WTC11 (cell line): ENCODE results near the gene ZNF804B. TPM values are rescaled to one million over a fixed set of nuclear protein-coding genes. Genes with fewer than 3 reads are reported as not detected.

Experiments used
- ATAC-seq: fragments of 200-7000 bp; cut with Tn5 transposase; 2 replicates; pipeline ENCODE4 v1.10.0; 2021; ENCODE audit warnings: mild to moderate bottlenecking, moderate library complexity
- CTCF ChIA-PET: fragments of 300-600 bp; sonication (Branson Sonifier 250); formaldehyde crosslinking; loops from one replicate; lab custom pipeline; 2021; ENCODE audit warnings: antibody characterized with exemption; lab: Charles Lee
- POLR2A ChIA-PET: fragments of 350-600 bp; sonication (Branson Sonifier 250); formaldehyde crosslinking; loops from one replicate; lab custom pipeline; 2021; ENCODE audit warnings: antibody characterized with exemption; lab: Charles Lee
- DNase-seq: peaks from one replicate; pipeline ENCODE4 v3.0.0; 2021; ENCODE audit warnings: low spot score
- H3K27ac Mint-ChIP-seq: 2 replicates; pipeline ENCODE4 v1.8.0; 2021; ENCODE audit warnings: mixed read lengths
- H3K27me3 Mint-ChIP-seq: 2 replicates; pipeline ENCODE4 v1.8.0; 2021; ENCODE audit warnings: low read depth, mild to moderate bottlenecking, moderate library complexity, mixed read lengths
- H3K36me3 Mint-ChIP-seq: 2 replicates; pipeline ENCODE4 v1.8.0; 2021; ENCODE audit warnings: mixed read lengths
- H3K4me1 Mint-ChIP-seq: 2 replicates; pipeline ENCODE4 v1.8.0; 2022; ENCODE audit warnings: mixed read lengths
- H3K4me3 Mint-ChIP-seq: 2 replicates; pipeline ENCODE4 v1.8.0; 2021; ENCODE audit warnings: mild to moderate bottlenecking, moderate library complexity, mixed read lengths
- H3K9me3 Mint-ChIP-seq: 2 replicates; pipeline ENCODE4 v1.8.0; 2021; ENCODE audit warnings: mixed read lengths
- CTCF ChIP-seq: fragments of 200-600 bp; IDR thresholded peaks from 2 replicates; pipeline ENCODE4 v1.8.0; 2022; ENCODE audit warnings: antibody characterized with exemption
- E2F1 ChIP-seq: sonication (generic); formaldehyde crosslinking; IDR thresholded peaks from 2 replicates; pipeline ENCODE4 v1.8.0; 2022; ENCODE audit warnings: mild to moderate bottlenecking, missing genetic modification reagents
- ELF4 ChIP-seq: sonication (generic); formaldehyde crosslinking; IDR thresholded peaks from 2 replicates; pipeline ENCODE4 v1.8.1; 2022; ENCODE audit warnings: low read depth, mild to moderate bottlenecking, moderate library complexity, missing genetic modification reagents
- ESRRA ChIP-seq: sonication (generic); formaldehyde crosslinking; IDR thresholded peaks from 2 replicates; pipeline ENCODE4 v1.8.1; 2022; ENCODE audit warnings: mild to moderate bottlenecking, missing genetic modification reagents, borderline replicate concordance
- ETV6 ChIP-seq: sonication (generic); formaldehyde crosslinking; IDR thresholded peaks from 2 replicates; pipeline ENCODE4 v1.8.1; 2022; ENCODE audit warnings: mild to moderate bottlenecking, missing genetic modification reagents
- FOXJ3 ChIP-seq: sonication (generic); formaldehyde crosslinking; IDR thresholded peaks from 2 replicates; pipeline ENCODE4 v1.9.0; 2021; ENCODE audit warnings: missing genetic modification reagents, mild to moderate bottlenecking, borderline replicate concordance
- FOXK1 ChIP-seq: sonication (generic); formaldehyde crosslinking; IDR thresholded peaks from 2 replicates; pipeline ENCODE4 v1.8.0; 2022; ENCODE audit warnings: mild to moderate bottlenecking, moderate library complexity, missing genetic modification reagents
- FOXP4 ChIP-seq: sonication (generic); formaldehyde crosslinking; IDR thresholded peaks from 2 replicates; pipeline ENCODE4 v1.8.0; 2022; ENCODE audit warnings: mild to moderate bottlenecking, missing genetic modification reagents
- GRHL2 ChIP-seq: fragments of 250-450 bp; sonication (Bioruptor Pico); IDR thresholded peaks from 2 replicates; pipeline ENCODE4 v1.8.0; 2022; ENCODE audit warnings: mild to moderate bottlenecking, moderate library complexity; ENCODE audit not compliant: insufficient replicate concordance, severe bottlenecking
- IRF1 ChIP-seq: sonication (generic); formaldehyde crosslinking; IDR thresholded peaks from 2 replicates; pipeline ENCODE4 v1.8.0; 2023; ENCODE audit warnings: missing genetic modification reagents
- MXD4 ChIP-seq: fragments of 250-450 bp; sonication (Bioruptor Pico); IDR thresholded peaks from 2 replicates; pipeline ENCODE4 v1.8.0; 2021; ENCODE audit warnings: mild to moderate bottlenecking, moderate library complexity, borderline replicate concordance
- MYBL2 ChIP-seq: sonication (generic); formaldehyde crosslinking; IDR thresholded peaks from 2 replicates; pipeline ENCODE4 v1.8.1; 2023; ENCODE audit warnings: mild to moderate bottlenecking, moderate library complexity, missing genetic modification reagents
- OVOL2 ChIP-seq: fragments of 250-450 bp; sonication (Bioruptor Pico); IDR thresholded peaks from 2 replicates; pipeline ENCODE4 v1.9.0; 2021; ENCODE audit warnings: mild to moderate bottlenecking, borderline replicate concordance
- SMAD3 ChIP-seq: sonication (generic); formaldehyde crosslinking; IDR thresholded peaks from 2 replicates; pipeline ENCODE4 v1.8.0; 2022; ENCODE audit warnings: missing genetic modification reagents, mild to moderate bottlenecking, borderline replicate concordance
- TEAD1 ChIP-seq: sonication (generic); formaldehyde crosslinking; IDR thresholded peaks from 2 replicates; pipeline ENCODE4 v1.8.0; 2022; ENCODE audit warnings: mild to moderate bottlenecking, missing genetic modification reagents
- TP53 ChIP-seq: sonication (generic); formaldehyde crosslinking; IDR thresholded peaks from 2 replicates; pipeline ENCODE4 v1.8.1; 2023; ENCODE audit warnings: mild to moderate bottlenecking, missing genetic modification reagents
- ZBTB21 ChIP-seq: sonication (generic); formaldehyde crosslinking; IDR thresholded peaks from 2 replicates; pipeline ENCODE4 v1.8.1; 2023; ENCODE audit warnings: mild to moderate bottlenecking, missing genetic modification reagents, borderline replicate concordance
- ZNF138 ChIP-seq: sonication (generic); formaldehyde crosslinking; conservative IDR thresholded peaks from 2 replicates; pipeline ENCODE4 v1.8.1; 2022; ENCODE audit warnings: mild to moderate bottlenecking, moderate library complexity, missing genetic modification reagents
- ZNF396 ChIP-seq: fragments of 250-450 bp; sonication (Bioruptor Pico); IDR thresholded peaks from 2 replicates; pipeline ENCODE4 v1.8.0; 2021; ENCODE audit warnings: mild to moderate bottlenecking, moderate library complexity, borderline replicate concordance
- ZNF416 ChIP-seq: fragments of 250-450 bp; sonication (Bioruptor Pico); IDR thresholded peaks from 2 replicates; pipeline ENCODE4 v1.9.0; 2021; ENCODE audit warnings: mild to moderate bottlenecking, inconsistent platforms
- ZNF423 ChIP-seq: fragments of 250-450 bp; sonication (Bioruptor Pico); IDR thresholded peaks from 2 replicates; pipeline ENCODE4 v2.1.2; 2022; ENCODE audit warnings: mild to moderate bottlenecking, moderate library complexity
- ZNF512 ChIP-seq: sonication (generic); formaldehyde crosslinking; IDR thresholded peaks from 2 replicates; pipeline ENCODE4 v1.8.1; 2022; ENCODE audit warnings: missing genetic modification reagents, borderline replicate concordance
- total RNA-seq: library from RNA; stranded (reverse); gene quantifications from 3 replicates; pipeline ENCODE4 v1.2.3, GENCODE V29; 2021

The ZNF804B gene
- total RNA-seq, 1 experiment from 2014 or later = 0.04 TPM

- TF ChIP-seq FOXP4 (CRISPR knock-in tag) = no peak
- TF ChIP-seq IRF1 = no peak
- TF ChIP-seq, all 79 proteins: peak for 0
Measured at GRCh38 chr7:88928276-88928675, 168.8 kb downstream of the ZNF804B start (continued).

- Mint-ChIP-seq H3K27ac (no peak overlapping the region), H3K27me3 (no peaks in the 10 kb centered on the region), H3K36me3 (no peaks in the 10 kb centered on the region)
- no peak for DNase-seq
- CTCF ChIA-PET = no interaction called here
- TF ChIP-seq SMAD3 (CRISPR knock-in tag) (no peak), ZNF423 (CRISPR knock-in tag) (no peak), ETV6 (CRISPR knock-in tag) (no peak), FOXK1 (CRISPR knock-in tag) (no peak), OVOL2 (CRISPR knock-in tag) (no peak), CTCF (no peak), ZNF416 (CRISPR knock-in tag) (no peak), TEAD1 (CRISPR knock-in tag) (no peak), FOXJ3 (CRISPR knock-in tag) (no peak)
- TF ChIP-seq, all 79 proteins: peak for 0
- H3K4me3 Mint-ChIP-seq = no peak overlapping the region
- no peaks in the 10 kb centered on the region for H3K4me1 Mint-ChIP-seq
- ATAC-seq = no peak
- peaks cover 4% of the 10 kb centered on the region; the same call in 1 of the 2 replicates for H3K9me3 Mint-ChIP-seq
- POLR2A ChIA-PET = interaction anchor here (0.7 kb wide), 1 partner anchor 502 kb away, joined by 3 read pairs; no protein-coding TSS in a partner anchor
Measured at GRCh38 chr7:88929719-88930118, 170.2 kb downstream of the ZNF804B start.

GRCh38 chr7:88933285-88933684 lies 173.8 kb downstream of the ZNF804B start:
- H3K27me3 Mint-ChIP-seq = no peaks in the 10 kb centered on the region
- CTCF ChIA-PET = no interaction called here
- ATAC-seq (no peak), DNase-seq (no peak)
- peaks cover 4% of the 10 kb centered on the region; the same call in 1 of the 2 replicates for H3K9me3 Mint-ChIP-seq
- H3K36me3 Mint-ChIP-seq = no peaks in the 10 kb centered on the region
- peaks cover 3% of the 10 kb centered on the region; the same call in 1 of the 2 replicates for H3K4me1 Mint-ChIP-seq
- TF ChIP-seq ZNF396 (CRISPR knock-in tag) (no peak), ZNF138 (CRISPR knock-in tag) (no peak), GRHL2 (CRISPR knock-in tag) (no peak), ETV6 (CRISPR knock-in tag) (no peak)
- no peak overlapping the region for H3K27ac Mint-ChIP-seq
- POLR2A ChIA-PET = no interaction called here
- no peak overlapping the region for H3K4me3 Mint-ChIP-seq

GRCh38 chr7:88942815-88943501 lies 183.5 kb downstream of the ZNF804B start:
- no peak overlapping the region for H3K27ac Mint-ChIP-seq
- POLR2A ChIA-PET = interaction anchor here (0.6 kb wide), 1 partner anchor 710 kb away, joined by 3 read pairs; no protein-coding TSS in a partner anchor
- TF ChIP-seq TP53 (CRISPR knock-in tag) (no peak), MYBL2 (CRISPR knock-in tag) (no peak), MXD4 (CRISPR knock-in tag) (no peak), ZBTB21 (CRISPR knock-in tag) (no peak), E2F1 (no peak), ZNF512 (CRISPR knock-in tag) (no peak), ESRRA (CRISPR knock-in tag) (no peak), ELF4 (CRISPR knock-in tag) (no peak)

More at GRCh38 chr7:88942815-88943501, 183.5 kb downstream of the ZNF804B start:
- CTCF ChIA-PET = no interaction called here
- peaks cover 18% of the 10 kb centered on the region for H3K9me3 Mint-ChIP-seq
- H3K27me3 Mint-ChIP-seq = no peaks in the 10 kb centered on the region
- no peak overlapping the region for H3K4me3 Mint-ChIP-seq
- H3K36me3 Mint-ChIP-seq = peaks cover 15% of the 10 kb centered on the region
- H3K4me1 Mint-ChIP-seq = peaks cover 20% of the 10 kb centered on the region
- ATAC-seq = peak; percentile 53
- no peak for DNase-seq
